GM19372 (cell line): ENCODE results near the gene SDR42E2.
"Not testable (repeated sequence)": the region's sequence is repeated elsewhere in the genome, so short reads cannot be mapped to it uniquely, and the experiment has no call there.

Experiments
- ATAC-seq: cut with Tn5 transposase; IDR thresholded peaks from one replicate; pipeline ENCODE4 v1.9.1; 2021; ENCODE audit warnings: mild to moderate bottlenecking, low read depth, moderate library complexity; ENCODE audit not compliant: unreplicated experiment

SDR42E2 gene

GRCh38 chr16:22161999-22162655, at the start of gene SDR42E2:
Gene SDR42E2, plus strand, starts transcription at chr16:22162506. Its CDS starts 3,077 bp downstream, at chr16:22165583.
- ATAC-seq = no peak

GRCh38 chr16:22116095-22116700, 46.1 kb upstream of the SDR42E2 start:
- no peak for ATAC-seq

- ATAC-seq = no peak
Measured at GRCh38 chr16:22117609-22118008, 44.7 kb upstream of the SDR42E2 start.

- no peak for ATAC-seq
Measured at GRCh38 chr16:22120440-22120839, 41.9 kb upstream of the SDR42E2 start.

- no peak for ATAC-seq
Measured at GRCh38 chr16:22122239-22122638, 40.1 kb upstream of the SDR42E2 start.

GRCh38 chr16:22123146-22123545, 39.2 kb upstream of the SDR42E2 start:
- no peak for ATAC-seq

GRCh38 chr16:22123759-22124490, 38.4 kb upstream of the SDR42E2 start:
- ATAC-seq = no peak

GRCh38 chr16:22124583-22125284, 37.6 kb upstream of the SDR42E2 start:
- ATAC-seq = no peak

- ATAC-seq = no peak
Measured at GRCh38 chr16:22126037-22126558, 36.2 kb upstream of the SDR42E2 start.

- ATAC-seq = not testable (repeated sequence)
Measured at GRCh38 chr16:22128537-22128936, 33.8 kb upstream of the SDR42E2 start.

GRCh38 chr16:22130528-22130927, 31.8 kb upstream of the SDR42E2 start:
- ATAC-seq = no peak

GRCh38 chr16:22132801-22133200, 29.5 kb upstream of the SDR42E2 start:
- no peak for ATAC-seq

- no peak for ATAC-seq
Measured at GRCh38 chr16:22138482-22138881, 23.8 kb upstream of the SDR42E2 start.

GRCh38 chr16:22139008-22139407, 23.3 kb upstream of the SDR42E2 start:
- no peak for ATAC-seq

- ATAC-seq = no peak
Measured at GRCh38 chr16:22139732-22140131, 22.6 kb upstream of the SDR42E2 start.

GRCh38 chr16:22141767-22142166, 20.5 kb upstream of the SDR42E2 start:
- ATAC-seq = no peak

- ATAC-seq = no peak
Measured at GRCh38 chr16:22144520-22144919, 17.8 kb upstream of the SDR42E2 start.

- ATAC-seq = no peak
Measured at GRCh38 chr16:22147853-22148252, 14.5 kb upstream of the SDR42E2 start.

GRCh38 chr16:22151246-22151998, 10.9 kb upstream of the SDR42E2 start:
- no peak for ATAC-seq

- ATAC-seq = no peak
Measured at GRCh38 chr16:22152316-22152715, 10.0 kb upstream of the SDR42E2 start.
